Activated CD4-positive, alpha-beta T cell treated with anti-CD3 and anti-CD28 coated beads for 48 hours (primary cell): ENCODE results near the gene OAS2.

ENCODE experiments used
- DNase-seq: peaks from one replicate; pipeline ENCODE4 v3.0.0-alpha.2; 2020

The OAS2 gene

DNA sequence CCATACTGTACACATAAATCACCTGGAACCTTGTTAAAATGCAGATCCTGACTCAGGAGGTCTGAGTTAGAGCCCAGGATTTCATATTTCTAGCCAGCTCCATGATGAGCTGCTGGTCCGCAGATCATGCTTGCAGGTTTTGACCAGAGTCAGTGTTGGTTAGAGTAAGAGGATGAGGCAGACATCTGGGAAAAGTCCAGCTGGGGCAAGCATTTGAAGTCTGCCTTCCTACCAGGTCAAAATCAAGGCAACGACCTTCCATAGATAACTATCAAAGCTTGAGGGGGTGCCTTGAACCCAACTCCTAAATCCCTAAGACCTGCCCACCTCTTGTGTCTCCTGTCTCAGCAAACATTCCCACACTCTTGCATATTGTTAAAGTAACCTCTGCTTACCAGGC is 9.2 kb downstream of the OAS2 start:
- DNase-seq, result no peak

DNA sequence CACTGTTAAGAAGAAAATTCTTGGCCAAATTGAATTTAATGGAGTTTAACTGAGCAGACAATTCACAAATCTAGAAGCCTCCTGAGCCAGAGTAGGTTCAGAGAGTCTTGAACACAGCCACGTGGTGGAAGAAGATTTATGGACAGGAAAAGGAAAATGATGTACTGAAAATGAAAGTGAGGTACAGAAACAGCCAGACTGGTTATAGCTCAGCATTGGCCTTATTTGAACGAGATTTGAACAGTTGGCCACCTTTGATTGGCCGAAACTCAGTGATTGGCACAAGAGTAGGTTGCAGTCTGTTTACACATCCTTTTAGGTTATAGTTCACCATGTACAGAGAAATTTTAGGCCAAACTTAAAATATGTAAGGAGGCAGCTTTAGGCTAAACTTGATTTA is 9.9 kb downstream of the OAS2 start:
- DNase-seq, result peak; percentile 36

DNA sequence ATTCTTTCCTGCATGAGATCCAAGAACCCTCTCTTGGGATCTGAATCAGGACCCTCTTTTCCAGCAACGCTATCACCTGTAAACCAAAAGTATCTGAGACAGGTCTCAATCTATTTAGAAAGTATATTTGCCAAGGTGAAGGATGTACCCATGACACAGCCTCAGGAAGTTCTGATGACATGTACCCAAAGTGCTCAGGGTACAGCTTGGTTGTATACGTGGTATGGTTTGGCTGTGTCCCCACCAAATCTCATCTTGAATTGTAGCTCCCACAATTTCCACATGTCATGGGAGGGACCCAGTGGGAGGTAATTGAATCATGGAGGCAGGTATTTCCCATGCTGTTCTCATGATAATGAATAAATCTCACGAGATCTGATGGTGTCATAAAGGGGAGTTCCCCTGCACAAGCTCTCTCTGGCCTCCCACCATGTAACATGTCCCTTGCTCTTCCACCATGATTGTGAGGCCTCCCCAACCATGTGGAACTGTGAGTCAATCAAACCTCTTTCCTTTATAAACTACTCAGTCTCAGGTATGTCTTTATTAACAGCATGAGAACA is 10.6 kb downstream of the OAS2 start:
- peak; percentile 17 for DNase-seq

DNA sequence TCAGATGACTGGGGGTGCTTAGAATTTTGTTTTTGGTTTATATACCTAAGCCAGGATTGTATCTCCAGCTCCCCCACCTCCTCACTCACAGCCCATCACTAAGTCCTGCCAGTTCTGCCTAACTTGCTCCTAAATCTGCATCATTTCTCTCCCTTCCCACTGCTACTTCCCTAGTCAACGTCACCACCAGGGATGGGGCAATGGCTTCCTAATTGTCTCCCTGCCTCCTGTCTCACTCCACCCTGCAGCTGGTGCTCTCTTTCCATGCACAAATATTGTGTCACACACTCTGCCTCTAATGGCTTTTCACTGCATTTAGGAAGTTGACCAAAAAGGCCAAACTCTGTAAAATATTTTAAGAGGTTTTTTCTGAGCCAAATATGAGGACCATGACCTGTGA is 11.5 kb downstream of the OAS2 start:
- no peak for DNase-seq

DNA sequence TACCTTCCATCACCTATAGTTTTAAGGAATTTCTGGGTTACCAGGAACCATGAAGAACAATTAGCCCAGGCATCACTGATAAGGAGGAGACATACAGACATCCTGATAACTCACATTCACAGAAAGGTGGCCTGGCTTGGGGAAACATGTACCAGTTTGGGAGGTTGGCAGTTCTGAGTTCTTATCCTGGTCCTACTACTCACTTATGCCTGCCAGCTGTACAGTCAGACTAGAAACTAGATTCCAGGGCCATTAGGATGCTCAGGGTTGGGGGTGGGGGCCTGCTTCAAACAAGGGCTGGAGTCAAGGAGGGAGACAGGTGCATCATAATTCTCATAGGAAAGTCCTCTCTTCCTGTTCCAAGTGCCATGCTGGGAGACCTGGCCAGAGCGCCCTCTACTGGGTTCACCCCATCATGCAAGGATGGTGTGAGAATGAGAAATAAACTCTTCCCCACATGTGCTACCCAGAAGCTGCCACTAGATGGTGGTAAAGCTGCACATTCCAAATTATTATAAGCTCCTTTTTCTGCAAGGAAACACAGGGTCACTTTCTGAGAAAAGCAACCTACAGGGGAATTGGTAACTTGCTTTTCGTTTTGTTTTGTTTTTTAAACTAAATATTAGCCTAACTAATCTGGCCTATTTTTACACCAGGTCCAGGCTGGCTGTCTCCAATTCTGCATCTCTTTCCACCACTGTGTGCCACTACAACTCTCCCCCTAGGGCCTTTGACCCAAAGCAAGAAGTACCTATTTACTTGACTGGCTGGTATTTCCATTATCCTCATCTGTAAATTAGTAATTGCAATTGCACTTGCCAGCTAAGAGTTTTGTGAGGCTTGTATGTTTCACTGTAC is 14.5 kb downstream of the OAS2 start:
- DNase-seq, result peak; percentile 81

DNA sequence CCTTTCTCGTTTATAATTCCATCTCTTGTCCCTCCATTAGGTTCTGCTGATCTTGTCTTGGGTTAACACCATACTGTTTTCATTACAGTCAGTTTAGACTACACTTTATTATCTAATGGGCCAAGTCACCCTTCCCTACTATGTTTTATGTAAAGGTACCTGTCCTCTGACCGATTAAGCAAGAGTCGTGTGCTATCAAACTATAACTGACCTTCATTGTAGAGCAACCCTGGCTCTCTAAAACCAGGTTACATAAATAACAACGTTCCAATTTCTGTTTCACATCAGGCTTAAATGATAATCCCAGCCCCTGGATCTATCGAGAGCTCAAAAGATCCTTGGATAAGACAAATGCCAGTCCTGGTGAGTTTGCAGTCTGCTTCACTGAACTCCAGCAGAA is 16.7 kb downstream of the OAS2 start:
- DNase-seq, result no peak

DNA sequence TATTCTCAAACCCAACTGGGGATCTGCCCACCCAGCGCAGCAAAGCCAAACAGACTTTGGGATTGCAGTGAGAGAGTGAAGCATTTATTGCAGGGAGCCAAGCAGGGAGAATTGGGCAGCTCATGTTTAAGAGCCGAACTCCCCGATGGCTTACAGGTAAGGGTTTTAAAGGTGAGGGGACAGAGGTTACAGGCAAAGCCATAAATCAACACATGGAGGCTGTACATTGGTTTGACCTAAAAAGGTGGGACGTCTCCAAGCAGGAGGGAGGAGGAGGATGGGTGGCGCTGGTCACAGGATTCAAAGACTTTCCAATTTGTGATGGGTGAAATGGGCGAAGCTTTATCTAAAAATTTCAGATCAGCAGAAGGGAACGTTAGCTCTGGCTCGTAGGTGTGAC is 18.2 kb downstream of the OAS2 start:
- no peak for DNase-seq

DNA sequence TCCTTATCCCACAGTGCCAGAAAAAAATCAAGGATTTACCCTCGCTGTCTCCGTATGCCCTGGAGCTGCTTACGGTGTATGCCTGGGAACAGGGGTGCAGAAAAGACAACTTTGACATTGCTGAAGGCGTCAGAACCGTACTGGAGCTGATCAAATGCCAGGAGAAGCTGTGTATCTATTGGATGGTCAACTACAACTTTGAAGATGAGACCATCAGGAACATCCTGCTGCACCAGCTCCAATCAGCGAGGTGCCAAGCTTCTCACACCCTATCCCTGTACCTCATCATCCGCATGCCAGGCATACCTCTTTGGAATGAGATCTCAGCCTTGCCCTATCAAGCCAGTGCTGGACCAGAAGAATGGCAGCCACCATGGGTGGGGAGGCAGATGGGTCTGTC is 19.2 kb downstream of the OAS2 start:
- DNase-seq, result no peak

DNA sequence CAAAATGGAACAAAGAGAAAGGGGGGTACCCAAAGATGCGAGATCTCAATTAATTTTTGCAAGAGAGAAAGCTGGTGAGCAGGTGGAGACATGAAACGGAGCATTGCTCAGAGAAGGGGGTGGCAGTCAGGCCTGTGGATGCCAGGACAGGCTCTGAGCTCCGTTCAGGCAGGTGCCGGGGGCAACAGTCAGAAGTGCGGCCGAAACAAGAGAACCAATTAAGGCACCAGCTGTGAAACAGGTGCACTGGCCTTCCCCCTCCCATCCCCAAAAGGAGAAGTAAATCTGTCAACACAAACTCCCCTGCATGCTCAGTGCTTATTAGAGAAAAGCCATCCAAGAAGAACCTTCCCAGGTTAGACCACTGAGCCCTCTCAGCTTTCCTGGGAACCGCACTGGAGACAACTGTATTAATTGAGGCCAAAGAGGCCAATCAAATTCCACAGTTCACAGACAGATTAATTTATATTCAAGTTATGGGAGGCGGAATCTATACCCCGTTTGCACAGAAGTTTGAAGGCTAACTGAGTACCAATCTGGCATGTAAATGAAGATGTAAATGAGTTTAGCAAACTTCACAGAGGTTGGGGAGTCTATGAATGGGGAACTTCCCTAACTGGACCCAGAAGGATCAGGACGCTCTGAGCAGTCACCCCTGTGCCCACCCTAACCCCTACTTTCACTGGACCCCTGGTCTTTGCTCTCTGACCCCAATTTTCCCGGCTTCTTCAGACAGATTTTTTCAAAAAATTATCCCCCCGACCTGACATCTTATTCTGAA is 20.9 kb downstream of the OAS2 start:
- DNase-seq, result no peak

DNA sequence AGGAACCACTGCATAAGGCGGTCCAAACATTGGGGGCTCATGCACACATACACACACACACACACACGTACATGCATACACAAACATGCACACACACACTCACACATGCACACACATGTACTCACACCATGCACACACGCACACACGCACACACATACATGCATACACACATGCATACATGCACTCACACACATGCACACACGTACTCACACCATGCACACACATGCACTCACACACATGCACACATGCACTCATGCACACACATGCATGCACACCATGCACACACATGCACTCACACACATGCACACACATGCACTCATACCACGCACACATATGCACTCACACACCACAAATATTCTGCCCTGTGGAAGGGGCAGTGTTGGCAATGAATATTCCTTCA is 22.1 kb downstream of the OAS2 start:
- no peak for DNase-seq

DNA sequence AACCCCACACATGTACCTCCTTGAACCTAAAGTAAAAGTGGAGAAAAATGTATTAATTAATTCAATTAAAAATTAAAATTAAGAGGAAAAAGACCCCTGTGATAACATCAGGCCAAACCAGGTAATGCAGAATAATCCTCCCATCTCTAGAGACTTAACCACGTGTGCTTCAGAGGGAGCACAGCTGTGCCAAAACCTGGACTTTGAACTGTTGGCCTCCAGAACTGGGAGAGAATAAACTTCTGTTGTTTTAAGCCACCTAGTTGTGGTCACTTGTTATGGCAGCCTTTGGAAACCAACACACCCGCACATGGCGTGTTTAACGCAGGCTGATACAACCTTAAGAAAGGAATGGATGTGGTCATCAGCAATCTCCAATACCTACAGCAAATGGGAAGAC is 23.8 kb downstream of the OAS2 start:
- DNase-seq, result no peak

DNA sequence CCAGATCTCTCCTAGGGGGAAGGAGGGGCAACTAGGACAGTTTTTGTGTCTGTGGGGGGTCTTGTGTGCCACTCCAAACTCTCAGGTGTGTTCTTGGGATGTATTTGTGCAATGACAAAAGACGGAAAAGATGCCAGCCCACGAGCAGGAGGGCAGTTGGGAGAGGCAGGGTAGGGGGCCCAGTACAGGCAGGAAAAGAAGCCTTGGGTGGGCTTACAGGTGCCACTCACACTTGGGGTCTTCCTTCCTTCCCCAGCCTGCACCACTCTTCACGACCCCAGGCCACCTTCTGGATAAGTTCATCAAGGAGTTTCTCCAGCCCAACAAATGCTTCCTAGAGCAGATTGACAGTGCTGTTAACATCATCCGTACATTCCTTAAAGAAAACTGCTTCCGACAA is 24.4 kb downstream of the OAS2 start:
- no peak for DNase-seq

DNA sequence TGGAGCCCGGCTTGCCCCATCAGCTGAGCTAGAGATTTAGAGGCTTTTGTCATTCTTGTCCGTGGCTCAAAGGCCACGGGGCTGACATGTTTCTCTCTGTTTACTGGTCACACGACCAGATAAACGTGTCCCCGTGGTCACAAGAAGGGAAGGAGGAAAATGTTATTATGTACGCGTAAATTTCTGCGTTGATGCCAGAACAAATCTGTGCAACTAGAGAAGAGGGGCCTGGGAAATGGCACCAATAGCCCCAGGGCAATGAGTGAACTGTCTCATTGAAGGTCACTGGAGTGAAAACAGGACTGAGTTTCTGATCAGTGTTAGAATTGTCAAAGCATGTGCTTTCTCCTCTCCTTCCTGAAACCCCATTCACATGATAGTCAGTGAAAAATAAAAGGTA is 25.3 kb downstream of the OAS2 start:
- no peak for DNase-seq

DNA sequence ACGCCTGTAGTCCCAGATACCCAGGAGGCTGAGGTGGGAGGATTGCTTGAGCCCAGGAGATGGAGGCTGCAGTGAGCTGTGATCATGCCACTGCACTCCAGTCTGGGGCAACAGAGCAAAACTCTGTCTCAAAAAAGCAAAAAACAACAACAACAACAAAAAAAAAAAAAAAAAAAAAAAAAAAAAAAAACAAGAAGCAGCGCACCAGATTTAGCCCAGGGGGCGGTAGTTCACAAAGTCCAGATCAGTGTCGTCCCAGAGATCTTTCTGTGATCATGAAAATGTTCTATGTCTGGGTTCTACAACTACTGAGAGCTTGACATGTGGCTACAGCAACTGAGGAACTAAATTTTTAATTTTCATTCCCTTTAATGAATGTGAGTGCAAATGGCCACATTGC is 27.4 kb downstream of the OAS2 start:
- DNase-seq, result no peak

DNA sequence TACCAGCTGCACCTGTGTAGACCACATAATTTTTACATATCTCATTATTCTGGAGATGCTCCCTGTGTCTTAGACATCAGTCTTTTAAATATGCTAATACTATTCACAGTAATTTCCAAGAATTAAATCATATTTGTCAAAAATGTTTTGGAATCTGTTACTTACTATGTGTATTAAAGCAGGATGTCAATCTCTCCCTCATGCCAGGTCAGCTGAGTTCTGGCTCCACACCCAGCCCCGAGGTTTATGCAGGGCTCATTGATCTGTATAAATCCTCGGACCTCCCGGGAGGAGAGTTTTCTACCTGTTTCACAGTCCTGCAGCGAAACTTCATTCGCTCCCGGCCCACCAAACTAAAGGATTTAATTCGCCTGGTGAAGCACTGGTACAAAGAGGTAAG is 27.9 kb downstream of the OAS2 start:
- no peak for DNase-seq

DNA sequence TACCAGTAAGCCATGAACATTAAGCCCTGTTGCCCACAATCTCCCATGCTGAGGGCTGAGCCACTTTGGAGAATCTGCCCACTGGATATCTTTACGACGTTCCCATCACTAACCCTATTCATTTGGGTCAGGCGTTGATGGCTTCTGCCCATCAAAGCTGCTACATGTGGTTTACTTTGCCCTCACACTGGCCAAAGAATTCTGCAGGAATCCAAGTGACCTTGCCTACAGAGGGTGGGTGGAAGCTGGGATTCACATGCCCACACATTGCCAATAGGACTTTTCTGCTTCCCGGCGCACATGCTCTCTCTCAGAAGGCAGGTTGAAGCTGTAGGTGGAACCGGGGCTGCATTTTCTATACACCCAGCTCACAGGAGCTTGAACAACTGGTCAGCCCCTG is 28.3 kb downstream of the OAS2 start:
- DNase-seq, result no peak

DNA sequence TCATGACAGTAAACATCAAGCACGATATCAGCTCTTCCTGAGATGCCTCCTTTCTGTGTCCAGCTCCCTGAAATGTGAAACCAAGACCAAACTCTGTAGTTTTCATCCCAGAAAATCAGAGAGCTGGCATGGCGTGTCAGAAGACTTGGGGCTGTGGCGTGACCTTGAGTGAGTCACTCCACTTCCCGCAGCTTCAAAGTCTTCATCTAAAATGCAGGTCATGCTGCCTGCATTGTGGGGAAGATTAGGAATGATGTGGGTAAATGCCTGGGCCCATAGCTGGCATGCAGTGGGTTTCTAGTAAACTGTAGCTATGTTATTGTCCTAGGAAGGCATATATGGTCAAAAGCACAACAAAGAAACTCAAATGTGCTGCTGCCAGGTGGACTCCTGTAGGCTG is 28.8 kb downstream of the OAS2 start:
- DNase-seq, result no peak

DNA sequence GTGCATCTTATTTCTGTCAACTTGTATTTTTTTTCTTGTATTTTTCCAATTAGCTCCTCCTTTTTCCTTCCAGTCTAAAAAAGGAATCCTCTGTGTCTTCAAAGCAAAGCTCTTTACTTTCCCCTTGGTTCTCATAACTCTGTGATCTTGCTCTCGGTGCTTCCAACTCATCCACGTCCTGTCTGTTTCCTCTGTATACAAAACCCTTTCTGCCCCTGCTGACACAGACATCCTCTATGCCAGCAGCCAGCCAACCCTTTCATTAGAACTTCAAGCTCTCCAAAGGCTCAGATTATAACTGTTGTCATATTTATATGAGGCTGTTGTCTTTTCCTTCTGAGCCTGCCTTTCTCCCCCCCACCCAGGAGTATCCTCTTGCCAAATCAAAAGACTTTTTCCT is 32.4 kb downstream of the OAS2 start:
- no peak for DNase-seq

DNA sequence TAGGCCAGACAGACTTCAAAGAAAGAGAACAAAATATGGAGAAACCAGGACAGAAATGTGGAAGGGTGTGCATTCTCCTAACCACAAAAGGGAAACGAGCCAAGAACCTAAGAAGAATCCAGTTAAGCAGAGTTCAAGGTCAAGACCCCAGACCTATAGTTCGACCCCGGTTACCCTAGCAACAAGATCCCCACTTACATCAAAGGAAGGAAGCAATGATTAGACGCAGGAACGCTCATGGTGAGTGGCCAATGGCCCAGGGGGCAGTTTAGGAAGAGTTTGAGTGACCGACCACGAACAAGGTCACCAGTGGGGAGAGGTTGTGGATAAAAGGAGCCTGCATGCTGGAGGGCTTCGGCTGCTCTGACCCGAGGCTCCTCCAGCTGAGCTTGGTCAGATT is 36.2 kb downstream of the OAS2 start:
- no peak for DNase-seq

DNA sequence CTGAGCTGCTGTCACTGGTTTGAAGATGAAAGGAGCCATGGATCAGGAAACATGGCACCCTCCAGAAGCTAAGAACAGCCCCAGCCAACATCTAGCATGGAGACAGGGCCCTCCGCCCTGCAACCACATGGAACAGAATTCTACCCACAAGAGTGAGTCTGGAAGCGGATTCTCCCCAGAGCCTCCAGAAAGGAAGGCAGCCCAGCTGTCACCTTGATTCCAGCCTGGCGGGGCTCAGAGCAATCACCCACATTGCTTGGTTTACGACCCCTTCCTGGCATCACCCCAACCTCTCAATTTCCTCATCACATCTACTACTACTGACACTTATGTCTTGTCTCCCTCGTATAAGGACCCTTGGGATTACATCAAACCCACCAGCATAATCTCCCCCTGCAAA is 38.5 kb downstream of the OAS2 start:
- no peak for DNase-seq

DNA sequence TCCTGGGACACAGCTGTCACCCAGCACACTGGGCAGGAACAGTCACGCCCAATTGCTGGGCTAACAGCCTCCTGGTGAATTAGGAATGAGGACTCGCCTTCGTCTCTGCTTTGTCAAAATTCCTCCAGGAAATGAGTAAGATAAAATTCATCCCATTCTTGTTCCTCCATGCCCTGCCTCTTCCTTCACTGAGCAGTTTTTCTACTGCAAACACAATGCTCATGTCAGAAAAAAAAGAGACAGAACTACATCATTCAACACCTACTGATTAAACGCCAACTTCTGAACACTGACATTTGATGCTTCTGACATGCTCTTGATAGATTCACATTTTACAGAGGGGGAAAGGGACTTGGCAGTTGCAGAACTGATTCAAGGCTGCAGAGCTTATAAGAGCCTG is 40.7 kb downstream of the OAS2 start:
- DNase-seq, result no peak

DNA sequence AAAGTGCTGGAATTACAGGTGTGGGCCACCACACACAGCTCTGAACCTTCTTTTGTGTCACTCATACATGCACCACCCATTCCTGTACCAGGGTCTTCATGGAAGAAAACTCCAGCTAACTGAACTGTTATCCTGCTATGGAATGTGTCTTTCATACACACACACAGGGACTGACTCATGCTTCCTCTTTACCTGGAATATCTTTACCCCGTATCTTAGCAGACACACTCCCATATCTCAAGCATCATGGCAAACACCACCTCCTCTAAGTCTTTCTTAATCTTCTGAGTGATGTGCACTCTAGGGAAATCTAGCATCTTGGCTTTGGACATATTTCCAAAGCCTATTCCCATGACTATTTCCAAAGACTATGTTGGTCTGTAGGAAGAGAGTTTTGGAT is 43.2 kb downstream of the OAS2 start:
- no peak for DNase-seq

DNA sequence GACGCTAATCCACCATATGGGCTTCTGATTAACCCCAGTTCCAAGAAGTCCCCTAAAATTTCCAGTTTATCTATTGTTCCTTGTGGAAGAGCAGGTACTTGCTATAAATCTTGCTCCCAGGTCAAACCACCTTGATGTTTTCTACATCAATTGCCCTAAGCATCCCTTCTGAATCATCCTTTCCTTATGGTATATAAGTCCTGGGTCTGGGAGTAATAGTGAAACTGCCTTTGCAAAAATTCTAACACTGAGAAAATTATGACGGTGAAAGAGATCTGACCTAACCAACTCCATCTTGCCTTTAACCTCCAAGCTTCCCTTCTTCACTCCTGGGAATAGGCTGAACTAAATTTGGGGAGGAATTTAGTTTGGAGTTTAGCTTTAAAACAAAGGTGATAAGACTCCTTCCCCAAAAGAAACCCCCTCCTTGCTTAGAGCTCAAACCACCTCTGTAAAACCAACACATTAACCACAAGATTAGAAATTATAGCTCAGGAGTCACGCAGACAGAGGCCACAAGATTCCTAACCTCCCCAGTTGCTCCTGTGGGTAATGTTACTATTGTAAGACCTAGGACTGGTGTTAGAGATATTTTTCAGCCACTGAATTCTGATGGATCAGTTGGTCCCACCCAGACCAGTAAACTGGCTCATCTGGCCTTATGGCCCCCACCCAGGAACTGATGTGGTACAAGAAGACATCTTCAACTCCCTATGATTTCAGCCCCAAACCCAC is 44.4 kb downstream of the OAS2 start:
- no peak for DNase-seq

DNA sequence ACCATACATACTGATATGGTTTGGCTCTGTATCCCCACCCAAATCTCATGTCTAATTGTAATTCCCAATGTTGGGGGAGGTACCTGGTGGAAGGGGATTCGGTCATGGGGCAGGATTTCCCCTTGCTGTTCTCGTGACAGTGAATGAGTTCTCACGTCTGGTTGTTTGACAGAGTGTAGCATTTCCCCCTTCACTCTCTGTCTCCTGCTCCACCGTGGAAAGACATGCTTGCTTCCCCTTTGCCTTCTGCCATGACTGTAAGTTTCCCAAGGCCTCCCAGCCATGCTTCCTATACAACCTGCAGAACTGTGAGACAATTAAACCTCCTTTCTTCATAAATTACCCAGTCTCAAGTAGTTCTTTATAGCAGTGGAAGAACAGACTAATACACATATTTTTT is 49.4 kb downstream of the OAS2 start:
- no peak for DNase-seq
